GM19193 (cell line): Measurements from ENCODE around the gene SLAMF1.

Source experiments
- POLR2A ChIP-seq: IDR thresholded peaks from 4 replicates; pipeline ENCODE4 v1.6.1; 2011; ENCODE audit not compliant: insufficient read depth, insufficient read length; ENCODE audit errors: extremely low read depth

The SLAMF1 gene

DNA sequence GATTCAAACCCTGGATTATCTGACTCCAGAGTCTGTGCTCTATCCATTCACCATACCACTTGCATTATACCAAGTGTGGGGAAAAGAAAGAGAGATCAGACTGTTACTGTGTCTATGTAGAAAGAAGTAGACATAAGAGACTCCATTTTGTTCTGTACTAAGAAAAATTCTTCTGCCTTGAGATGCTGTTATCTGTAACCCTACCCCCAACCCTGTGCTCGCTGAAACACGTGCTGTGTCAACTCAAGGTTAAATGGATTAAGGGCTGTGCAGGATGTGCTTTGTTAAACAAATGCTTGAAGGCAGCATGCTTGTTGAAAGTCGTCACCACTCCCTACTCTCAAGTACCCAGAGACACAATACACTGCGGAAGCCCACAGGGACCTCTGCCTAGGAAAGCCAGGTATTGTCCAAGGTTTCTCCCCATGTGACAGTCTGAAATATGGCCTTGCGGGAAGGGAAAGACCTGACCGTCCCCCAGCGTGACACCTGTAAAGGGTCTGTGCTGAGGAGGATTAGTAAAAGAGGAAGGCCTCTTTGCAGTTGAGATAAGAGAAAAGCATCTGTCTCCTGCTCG lies 5.3 kb upstream of the SLAMF1 start:
- peak; percentile 28 for TF ChIP-seq POLR2A

DNA sequence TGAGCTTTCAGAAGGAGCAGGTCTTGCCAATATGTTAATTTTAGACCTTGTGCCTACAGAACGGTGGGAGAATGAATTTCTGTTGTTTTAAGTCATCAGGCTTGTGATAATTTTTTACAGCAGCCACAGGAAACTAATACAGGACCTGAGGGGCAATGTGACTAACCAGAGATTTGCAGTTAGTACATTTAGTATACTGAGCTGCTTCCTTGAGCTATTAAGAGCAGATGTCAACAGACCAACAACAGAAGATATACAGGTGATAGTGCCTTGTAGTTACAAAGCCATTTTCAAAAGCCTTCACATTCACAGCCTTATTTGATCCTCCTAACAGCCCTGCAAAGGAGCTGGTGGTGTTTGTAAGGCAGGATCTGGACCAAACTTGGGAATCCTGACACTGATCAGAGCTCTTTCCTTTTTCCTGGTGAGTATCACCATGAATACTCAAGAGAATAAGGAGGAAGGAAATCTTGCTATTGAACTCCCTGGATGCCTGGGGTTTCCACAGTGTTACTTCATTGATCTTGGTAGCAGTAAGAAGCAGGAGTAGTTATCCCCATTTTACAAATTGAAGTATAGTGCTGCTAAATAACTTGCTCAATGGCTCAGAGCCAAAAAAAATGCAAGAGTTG lies 4.7 kb upstream of the SLAMF1 start:
- no peak for TF ChIP-seq POLR2A

DNA sequence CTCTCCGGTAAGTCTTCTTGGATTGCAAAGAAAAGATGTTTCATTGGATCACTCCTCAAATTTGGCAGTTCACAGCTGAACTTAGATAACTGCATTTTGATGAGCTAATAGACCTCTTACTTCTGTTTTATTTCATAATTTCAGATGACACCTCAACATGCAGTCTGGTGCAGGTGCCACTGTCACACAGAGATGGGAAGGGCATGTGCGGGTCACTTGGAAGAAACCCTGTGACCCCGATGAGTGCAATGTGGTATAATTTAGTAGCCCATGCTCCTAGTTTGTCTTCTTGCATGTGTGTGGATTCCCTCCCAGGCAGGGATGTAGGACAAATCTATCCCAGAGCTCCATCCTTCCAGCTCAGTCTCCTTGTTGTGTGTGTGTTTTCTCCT lies 481 bp upstream of the SLAMF1 start:
- TF ChIP-seq POLR2A = no peak

GRCh38 chr1:160646180-160646579 lies 664 bp downstream of the SLAMF1 start:
- no peak for TF ChIP-seq POLR2A

- peak; percentile 48 for TF ChIP-seq POLR2A
Measured at GRCh38 chr1:160645386-160646130, 1.3 kb downstream of the SLAMF1 start.

GRCh38 chr1:160644399-160644798 lies 2.4 kb downstream of the SLAMF1 start:
- no peak for TF ChIP-seq POLR2A

- no peak for TF ChIP-seq POLR2A
Measured at GRCh38 chr1:160643138-160643537, 3.7 kb downstream of the SLAMF1 start.

GRCh38 chr1:160642281-160642644 lies 4.6 kb downstream of the SLAMF1 start:
- no peak for TF ChIP-seq POLR2A

- peak; percentile 50 for TF ChIP-seq POLR2A
Measured at GRCh38 chr1:160641323-160642280, 5.2 kb downstream of the SLAMF1 start.

DNA sequence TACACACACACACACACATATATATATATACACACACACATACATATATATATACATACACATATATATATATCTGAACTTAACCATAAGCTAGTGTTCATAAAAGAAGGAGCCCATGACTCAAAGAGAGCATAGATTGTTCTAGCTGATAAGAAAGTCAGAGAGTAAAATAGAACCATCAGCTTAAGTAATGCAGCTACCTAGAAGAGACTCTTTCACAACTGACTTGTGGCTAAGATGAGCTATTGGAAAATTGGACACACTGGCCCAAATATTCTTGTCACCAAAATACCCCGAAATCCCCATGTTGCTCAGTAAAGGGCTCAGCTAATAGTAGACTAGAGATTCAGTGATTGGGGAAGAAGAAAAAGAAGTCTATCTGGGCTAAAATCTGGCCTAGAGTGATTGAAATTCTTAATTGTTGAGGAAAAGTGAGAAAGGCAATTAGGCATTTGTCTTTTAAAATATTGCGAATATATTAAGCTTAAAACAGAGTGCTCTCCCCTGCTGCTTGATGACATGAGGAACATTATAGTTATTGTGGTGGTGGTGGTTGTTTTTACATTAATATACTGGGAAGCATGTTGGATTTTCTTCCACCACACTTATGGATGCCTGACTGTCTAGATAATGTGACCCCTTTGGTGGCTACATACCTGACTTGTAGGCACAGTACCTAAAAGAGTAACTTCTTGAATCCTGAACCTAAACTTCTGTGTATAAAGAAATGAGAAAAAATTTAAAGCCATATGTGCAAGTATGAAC lies 6.3 kb downstream of the SLAMF1 start:
- no peak for TF ChIP-seq POLR2A

DNA sequence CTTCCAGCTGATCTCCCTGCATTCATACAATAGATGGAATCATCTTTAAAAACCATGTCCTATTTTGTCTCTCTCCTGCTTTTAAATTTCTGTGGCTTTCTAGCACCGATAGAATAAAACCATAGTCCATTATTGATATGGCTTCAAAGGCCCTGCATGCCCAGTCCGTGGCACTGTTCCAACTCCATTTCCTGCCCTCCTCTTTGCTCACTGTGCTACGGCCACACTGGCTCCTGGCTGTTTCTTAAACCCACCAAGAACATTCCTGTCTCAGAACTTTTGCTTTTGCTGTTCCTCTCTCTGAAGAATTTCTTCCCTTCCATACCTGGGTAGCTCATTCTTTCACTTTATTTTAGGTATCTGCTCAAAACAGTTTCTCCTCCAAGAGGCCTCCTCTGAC lies 7.2 kb downstream of the SLAMF1 start:
- TF ChIP-seq POLR2A = no peak

DNA sequence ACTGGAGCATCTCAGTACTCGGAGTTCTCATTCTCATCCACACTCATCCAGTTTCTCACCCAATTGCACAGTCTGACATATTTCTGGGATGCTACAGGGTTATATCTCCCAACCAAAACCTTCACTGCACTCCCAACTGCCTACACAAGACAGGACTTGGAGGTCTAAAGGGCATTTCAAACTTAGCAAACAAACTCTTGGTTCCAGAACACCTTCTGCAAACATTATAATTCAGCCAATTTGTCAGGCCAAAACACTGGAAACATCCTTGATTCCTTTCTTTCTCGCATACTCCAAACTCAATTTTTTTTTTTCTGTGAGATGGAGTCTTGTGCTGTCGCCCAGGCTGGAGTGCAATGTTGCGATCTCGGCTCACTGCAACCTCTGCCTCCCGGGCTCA lies 7.9 kb downstream of the SLAMF1 start:
- no peak for TF ChIP-seq POLR2A

DNA sequence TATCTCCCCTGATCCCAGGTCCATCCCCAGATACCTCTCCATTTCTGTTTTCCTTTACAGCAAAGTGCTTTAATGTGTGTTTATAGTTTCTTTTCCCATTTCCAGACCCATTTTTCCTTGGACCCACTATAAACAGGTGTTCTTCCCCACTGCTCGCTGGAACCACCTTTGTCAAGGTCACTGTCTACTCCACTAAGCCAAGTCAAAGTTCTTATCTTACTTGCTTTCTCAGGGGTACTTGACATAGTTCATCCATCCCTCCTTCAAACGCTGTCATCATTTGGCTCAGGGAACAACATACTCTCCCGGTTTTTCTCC lies 8.3 kb downstream of the SLAMF1 start:
- TF ChIP-seq POLR2A = no peak

DNA sequence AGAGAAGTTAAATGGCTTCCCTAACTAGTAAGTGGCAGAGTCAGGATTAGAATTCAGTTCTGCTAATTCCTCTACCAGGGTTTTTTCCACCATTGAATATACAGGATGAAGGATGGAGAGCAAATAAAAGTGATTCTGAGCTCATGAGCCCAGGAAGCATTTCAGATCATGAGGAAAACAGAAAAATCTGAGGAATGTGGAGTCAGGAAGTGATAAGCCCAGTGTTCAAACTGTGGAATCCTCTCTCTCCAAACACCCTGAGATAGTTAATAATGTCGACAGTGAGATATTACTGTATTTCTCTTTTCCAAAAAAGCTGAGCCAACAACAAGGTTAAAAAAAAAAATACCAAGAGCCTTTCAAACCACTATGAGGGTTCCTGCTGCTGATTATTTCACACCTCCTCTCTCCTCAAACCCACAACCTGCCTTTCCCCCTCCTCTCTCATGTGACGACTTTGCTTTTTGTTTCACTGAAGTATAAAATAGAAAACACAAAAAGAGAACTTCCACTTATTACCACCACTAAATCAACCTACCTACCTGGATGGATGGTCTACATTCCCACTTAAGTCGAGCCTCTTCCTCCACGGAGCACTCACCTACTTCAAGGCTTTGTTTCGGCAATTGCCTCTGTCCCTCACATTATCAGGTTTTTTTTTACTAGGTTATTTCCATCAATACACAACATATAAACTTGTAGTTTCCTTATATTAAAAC lies 8.9 kb downstream of the SLAMF1 start:
- no peak for TF ChIP-seq POLR2A
